Peyer's patch (tissue), 4 donors: ENCODE results near the gene PRKAR2A.

ENCODE experiments used
- CTCF ChIP-seq, 6 experiments: fragments of 450-650 bp in 4 of 6; fragments of 200-600 bp in 2 of 6; sonication (generic) in 1 of 6; IDR thresholded peaks; one replicate each; pipeline ENCODE4 v1.5.1; 2017 to 2019; ENCODE audit warnings: antibody characterized with exemption in 6 of 6, mild to moderate bottlenecking in 3 of 6, moderate library complexity in 1 of 6
- POLR2A ChIP-seq, 2 donors: fragments of 450-650 bp; IDR thresholded peaks; one replicate each; pipeline ENCODE4 v1.5.1; 2017; ENCODE audit warnings: antibody characterized with exemption in 2 of 2, mild to moderate bottlenecking in 2 of 2, moderate library complexity in 2 of 2

- TF ChIP-seq CTCF (IDR thresholded peaks at IDR 0.05): no peak
- no peak for TF ChIP-seq POLR2A (IDR thresholded peaks at IDR 0.05)
Measured at GRCh38 chr3:48715174-48715800, 132.4 kb downstream of the PRKAR2A start.
